ENCODE results near the gene KLHDC2. TPM values are rescaled to one million over a fixed set of nuclear protein-coding genes. Genes with fewer than 3 reads are reported as not detected.
"Not testable (repeated sequence)": the region's sequence is repeated elsewhere in the genome, so short reads cannot be mapped to it uniquely, and the experiment has no call there.

The KLHDC2 gene
- 10 to 100 TPM; 58.9 to 89.1 (median 65.2) TPM for total RNA-seq

GRCh38 chr14:49767571-49768300 is at the start of gene KLHDC2:
Gene KLHDC2, plus strand, starts transcription at chr14:49768153. Its CDS starts 316 bp downstream, at chr14:49768469.
- H3K4me3 ChIP-seq (ENCODE audit: low read depth, poor library complexity, severe bottlenecking), result peak within 1 kb of the TSS; percentile 99
- DNase-seq (ENCODE audit: low spot score in 2 of 2), result peak; percentile 82 to 97
- WGBS, 2 donors, result 1% methylated on average over 38 to 70 of the region's 86 CpGs
- TF ChIP-seq CTCF (IDR thresholded peaks at IDR 0.05) (no peak), POLR2A (IDR thresholded peaks at IDR 0.05) (peak in 1 of 2 donors; percentile 87)
- intact Hi-C loops (cut with DNase I; ENCODE audit: low total_unique reads), result loop anchor here (10.0 kb wide), 1 partner anchor 133 kb away; the partner anchor contains the start of gene DNAAF2

- no peak for DNase-seq (ENCODE audit: low spot score in 2 of 2)
- no peak overlapping the region for H3K4me3 ChIP-seq (ENCODE audit: low read depth, poor library complexity, severe bottlenecking)
- intact Hi-C loops (cut with DNase I; ENCODE audit: low total_unique reads), result no loop called here
- no peak for TF ChIP-seq CTCF (IDR thresholded peaks at IDR 0.05)
- no peak for TF ChIP-seq POLR2A (IDR thresholded peaks at IDR 0.05)
Measured at GRCh38 chr14:49720744-49721143, 47.2 kb upstream of the KLHDC2 start.

GRCh38 chr14:49721733-49722435 is 46.1 kb upstream of the KLHDC2 start:
- DNase-seq (ENCODE audit: low spot score in 2 of 2); H3K4me3 ChIP-seq (ENCODE audit: low read depth, poor library complexity, severe bottlenecking); intact Hi-C loops (cut with DNase I; ENCODE audit: low total_unique reads): not testable (repeated sequence)
- WGBS, 2 donors, result 89 to 90% methylated on average over 9 of the region's 9 CpGs

GRCh38 chr14:49727171-49727570 is 40.8 kb upstream of the KLHDC2 start:
- no peak overlapping the region for H3K4me3 ChIP-seq (ENCODE audit: low read depth, poor library complexity, severe bottlenecking)
- intact Hi-C loops (cut with DNase I; ENCODE audit: low total_unique reads), result no loop called here
- no peak for DNase-seq (ENCODE audit: low spot score in 2 of 2)
- TF ChIP-seq CTCF (IDR thresholded peaks at IDR 0.05) (no peak), POLR2A (IDR thresholded peaks at IDR 0.05) (no peak)
- 92 to 93% methylated on average over 5 of the region's 5 CpGs for WGBS, 2 donors

GRCh38 chr14:49732896-49733295 is 35.1 kb upstream of the KLHDC2 start:
- H3K4me3 ChIP-seq (ENCODE audit: low read depth, poor library complexity, severe bottlenecking), result no peak overlapping the region
- DNase-seq (ENCODE audit: low spot score in 2 of 2), result no peak
- no peak for TF ChIP-seq CTCF (IDR thresholded peaks at IDR 0.05)
- intact Hi-C loops (cut with DNase I; ENCODE audit: low total_unique reads), result no loop called here
- WGBS, 2 donors, result 88 to 91% methylated on average over 3 of the region's 3 CpGs

- no peak overlapping the region for H3K4me3 ChIP-seq (ENCODE audit: low read depth, poor library complexity, severe bottlenecking)
- intact Hi-C loops (cut with DNase I; ENCODE audit: low total_unique reads), result no loop called here
- no peak for TF ChIP-seq POLR2A (IDR thresholded peaks at IDR 0.05)
- no peak for TF ChIP-seq CTCF (IDR thresholded peaks at IDR 0.05)
- no peak for DNase-seq (ENCODE audit: low spot score in 2 of 2)
Measured at GRCh38 chr14:49733836-49734235, 34.1 kb upstream of the KLHDC2 start.

- 97 to 99% methylated on average over 4 of the region's 4 CpGs for WGBS, 2 donors
Measured at GRCh38 chr14:49735669-49736068, 32.3 kb upstream of the KLHDC2 start.

More at GRCh38 chr14:49735669-49736068, 32.3 kb upstream of the KLHDC2 start:
- DNase-seq (ENCODE audit: low spot score in 2 of 2); intact Hi-C loops (cut with DNase I; ENCODE audit: low total_unique reads); H3K4me3 ChIP-seq (ENCODE audit: low read depth, poor library complexity, severe bottlenecking): not testable (repeated sequence)

All from lower leg skin (tissue), 4 donors.